Progenitor cell of endocrine pancreas (in vitro differentiated cells): Measurements from ENCODE around the gene ZMYM5. TPM values are rescaled to one million over a fixed set of nuclear protein-coding genes. Genes with fewer than 3 reads are reported as not detected.
A peak's percentile ranks its signal among the peaks of the same experiment; 100 is the strongest.
"Not testable (repeated sequence)": the region's sequence is repeated elsewhere in the genome, so short reads cannot be mapped to it uniquely, and the experiment has no call there.

ENCODE experiments used
- DNase-seq: peaks from one replicate; pipeline ENCODE4 v3.0.0; 2021; ENCODE audit warnings: low spot score; ENCODE audit not compliant: unreplicated experiment
- H3K27ac Mint-ChIP-seq: 2 replicates; pipeline ENCODE4 v1.8.0; 2021; ENCODE audit warnings: mild to moderate bottlenecking, moderate library complexity, mixed read lengths
- H3K27me3 Mint-ChIP-seq: 2 replicates; pipeline ENCODE4 v1.8.0; 2021; ENCODE audit warnings: mixed read lengths
- H3K36me3 Mint-ChIP-seq: 2 replicates; pipeline ENCODE4 v1.8.0; 2022; ENCODE audit warnings: mixed read lengths; ENCODE audit not compliant: insufficient read depth
- H3K4me1 Mint-ChIP-seq: 2 replicates; pipeline ENCODE4 v1.8.0; 2021; ENCODE audit warnings: low read depth, mixed read lengths
- H3K4me3 Mint-ChIP-seq: 2 replicates; pipeline ENCODE4 v1.8.0; 2021; ENCODE audit warnings: low read depth, mild to moderate bottlenecking, moderate library complexity, mixed read lengths
- H3K9me3 Mint-ChIP-seq: 2 replicates; pipeline ENCODE4 v1.8.0; 2021; ENCODE audit warnings: low read depth, mixed read lengths
- total RNA-seq: library from RNA; stranded (reverse); gene quantifications from 2 replicates; pipeline ENCODE4 v1.2.1, GENCODE V29; 2021
- TF ChIP-seq, protein P1 (sequence below): fragments of 200-600 bp; sonication (generic); IDR thresholded peaks from one replicate; pipeline ENCODE4 v1.5.0; 2021; ENCODE audit warnings: antibody characterized with exemption, mild to moderate bottlenecking; ENCODE audit not compliant: unreplicated experiment

ZMYM5 gene
- total RNA-seq, 1 donor from 2014 or later: 21.5 TPM

DNA sequence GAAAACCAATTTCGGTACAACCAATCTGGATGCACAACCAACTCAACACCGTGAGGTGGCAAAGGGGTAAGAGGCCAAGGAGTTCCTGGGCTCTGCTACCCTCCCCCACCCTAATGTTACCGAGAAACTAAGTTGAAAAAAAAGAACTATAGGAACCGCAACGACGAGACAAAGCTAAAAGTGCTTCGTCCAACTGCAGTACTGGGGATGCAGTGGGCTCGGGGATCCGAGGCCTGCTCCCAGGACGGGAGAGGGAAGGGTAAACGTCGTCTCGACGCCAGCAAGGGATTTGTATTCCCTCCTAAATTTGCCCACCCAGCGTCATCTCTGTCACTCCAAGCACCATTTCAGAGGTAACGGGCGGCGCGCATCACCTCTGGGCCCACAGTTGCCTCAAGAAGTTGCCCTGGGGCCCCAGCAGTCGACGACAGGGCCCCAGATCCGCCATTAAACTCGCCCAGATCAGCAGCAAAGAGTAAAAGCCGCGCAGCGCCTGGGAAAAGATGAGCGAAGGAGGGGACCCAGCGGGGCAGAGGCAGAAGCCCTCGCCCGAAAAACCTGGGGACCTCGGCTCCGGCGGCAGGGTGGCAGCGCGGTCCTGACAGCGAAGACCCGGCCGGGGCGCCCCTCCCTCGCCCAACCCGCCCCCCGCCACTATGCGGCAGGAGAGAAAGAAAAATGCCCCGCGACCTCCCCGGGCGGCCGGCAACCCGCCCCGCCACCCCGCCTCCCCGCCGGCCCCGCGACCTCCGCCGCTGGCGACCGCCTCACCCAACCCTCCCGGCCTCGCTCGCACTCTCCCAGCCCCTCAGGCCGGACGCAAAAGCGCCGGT lies 752 bp downstream of the ZMYM5 start:
- Mint-ChIP-seq H3K4me3 (peak overlapping the region; percentile 95), H3K4me1 (peaks cover 20% of the 10 kb centered on the region), H3K27me3 (no peaks in the 10 kb centered on the region), H3K36me3 (peaks cover 6% of the 10 kb centered on the region), H3K27ac (peak overlapping the region; percentile 99), H3K9me3 (no peaks in the 10 kb centered on the region)
- no peak for DNase-seq
- TF ChIP-seq, protein P1, sequence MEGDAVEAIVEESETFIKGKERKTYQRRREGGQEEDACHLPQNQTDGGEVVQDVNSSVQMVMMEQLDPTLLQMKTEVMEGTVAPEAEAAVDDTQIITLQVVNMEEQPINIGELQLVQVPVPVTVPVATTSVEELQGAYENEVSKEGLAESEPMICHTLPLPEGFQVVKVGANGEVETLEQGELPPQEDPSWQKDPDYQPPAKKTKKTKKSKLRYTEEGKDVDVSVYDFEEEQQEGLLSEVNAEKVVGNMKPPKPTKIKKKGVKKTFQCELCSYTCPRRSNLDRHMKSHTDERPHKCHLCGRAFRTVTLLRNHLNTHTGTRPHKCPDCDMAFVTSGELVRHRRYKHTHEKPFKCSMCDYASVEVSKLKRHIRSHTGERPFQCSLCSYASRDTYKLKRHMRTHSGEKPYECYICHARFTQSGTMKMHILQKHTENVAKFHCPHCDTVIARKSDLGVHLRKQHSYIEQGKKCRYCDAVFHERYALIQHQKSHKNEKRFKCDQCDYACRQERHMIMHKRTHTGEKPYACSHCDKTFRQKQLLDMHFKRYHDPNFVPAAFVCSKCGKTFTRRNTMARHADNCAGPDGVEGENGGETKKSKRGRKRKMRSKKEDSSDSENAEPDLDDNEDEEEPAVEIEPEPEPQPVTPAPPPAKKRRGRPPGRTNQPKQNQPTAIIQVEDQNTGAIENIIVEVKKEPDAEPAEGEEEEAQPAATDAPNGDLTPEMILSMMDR: no peak

DNA sequence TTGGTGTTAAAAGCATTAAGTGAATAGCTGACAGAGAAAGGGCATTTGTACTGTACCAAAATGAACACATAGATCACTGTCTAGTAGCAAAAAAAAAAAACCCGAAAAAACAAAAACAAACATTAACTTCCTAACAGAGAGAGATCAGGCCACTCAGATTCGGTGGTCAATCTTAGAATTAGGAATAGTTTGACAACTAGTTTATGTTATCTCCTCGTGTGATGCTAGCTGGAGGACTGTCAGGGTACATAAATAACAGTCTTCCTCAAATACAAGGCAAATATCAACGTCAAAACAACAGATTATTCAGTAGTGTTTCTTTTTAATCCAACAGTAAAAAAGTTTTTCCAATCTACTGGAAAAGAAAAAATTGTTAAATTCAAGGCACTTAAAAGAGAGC lies 1.7 kb downstream of the ZMYM5 start:
- peak overlapping the region; percentile 99 for H3K27ac Mint-ChIP-seq
- H3K36me3 Mint-ChIP-seq: peaks cover 12% of the 10 kb centered on the region
- H3K4me1 Mint-ChIP-seq: peaks cover 20% of the 10 kb centered on the region
- no peak for DNase-seq
- no peaks in the 10 kb centered on the region for H3K27me3 Mint-ChIP-seq
- no peaks in the 10 kb centered on the region for H3K9me3 Mint-ChIP-seq
- peak overlapping the region; percentile 95 for H3K4me3 Mint-ChIP-seq
- TF ChIP-seq, protein P1: no peak

- H3K27me3 Mint-ChIP-seq: no peaks in the 10 kb centered on the region
- H3K36me3 Mint-ChIP-seq: peaks cover 12% of the 10 kb centered on the region
- peak overlapping the region; percentile 86 for H3K27ac Mint-ChIP-seq
- TF ChIP-seq, protein P1: no peak
- H3K4me1 Mint-ChIP-seq: peaks cover 20% of the 10 kb centered on the region
- H3K9me3 Mint-ChIP-seq: no peaks in the 10 kb centered on the region
- no peak for DNase-seq
- peak overlapping the region; percentile 95 for H3K4me3 Mint-ChIP-seq
Observed at GRCh38 chr13:19860884-19861655, 2.4 kb downstream of the ZMYM5 start.

DNA sequence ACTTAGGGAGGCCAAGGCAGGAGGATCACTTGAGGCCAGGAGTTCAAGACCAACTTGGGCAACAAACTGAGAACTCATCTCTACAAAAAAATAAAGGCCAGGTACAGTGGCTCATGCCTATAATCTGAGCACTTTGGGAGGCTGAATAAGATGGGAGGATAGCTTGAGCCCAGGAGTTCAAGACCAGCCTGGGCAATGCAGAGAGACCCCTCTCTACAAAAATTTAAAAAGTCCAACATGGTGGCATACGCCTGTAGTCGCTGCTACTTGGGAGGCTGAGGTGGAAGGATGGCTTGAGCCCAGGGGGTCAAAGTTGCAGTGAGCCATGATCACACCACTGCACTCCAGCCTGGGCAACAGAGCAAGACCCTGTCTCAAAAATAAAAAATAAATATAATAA lies 5.8 kb downstream of the ZMYM5 start:
- not testable (repeated sequence) for H3K27me3 Mint-ChIP-seq, H3K9me3 Mint-ChIP-seq, DNase-seq, H3K4me3 Mint-ChIP-seq, H3K27ac Mint-ChIP-seq
- Mint-ChIP-seq H3K4me1 (peaks cover 15% of the 10 kb centered on the region), H3K36me3 (peaks cover 13% of the 10 kb centered on the region)

DNA sequence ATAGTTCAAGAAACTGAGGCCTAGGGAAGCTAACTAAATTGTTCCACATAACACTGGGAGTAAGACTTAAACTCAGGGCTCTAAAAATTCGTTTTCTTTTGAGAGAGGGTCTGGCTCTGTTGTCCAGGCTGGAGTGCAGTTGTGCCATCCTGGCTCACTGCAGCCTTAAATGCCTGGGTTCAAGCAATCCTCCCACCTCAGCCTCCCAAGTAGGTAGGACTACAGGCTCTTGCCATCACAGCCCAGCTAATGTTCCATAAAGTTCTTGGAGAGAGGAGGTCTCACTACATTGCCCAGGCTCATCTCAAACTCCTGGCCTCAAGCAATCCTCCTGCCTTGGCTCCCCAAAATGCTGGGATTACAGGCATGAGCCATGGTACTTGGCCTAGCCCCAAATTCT lies 10.7 kb downstream of the ZMYM5 start:
- H3K27me3 Mint-ChIP-seq: no peaks in the 10 kb centered on the region
- no peak overlapping the region for H3K4me3 Mint-ChIP-seq
- TF ChIP-seq, protein P1: no peak
- no peaks in the 10 kb centered on the region for H3K9me3 Mint-ChIP-seq
- no peak for DNase-seq
- H3K36me3 Mint-ChIP-seq: peaks cover 19% of the 10 kb centered on the region
- no peak overlapping the region for H3K27ac Mint-ChIP-seq
- no peaks in the 10 kb centered on the region for H3K4me1 Mint-ChIP-seq
